Ramos (cell line): ENCODE results near the gene CAB39L.

Source experiments
- in situ Hi-C: fragments of 300-500 bp; cut with MboI; formaldehyde crosslinking; loops from one replicate; pipeline ENCODE4 v1.14.3; 2022; ENCODE audit warnings: low sequenced_read_pairs; ENCODE audit not compliant: unreplicated experiment

Gene CAB39L

DNA sequence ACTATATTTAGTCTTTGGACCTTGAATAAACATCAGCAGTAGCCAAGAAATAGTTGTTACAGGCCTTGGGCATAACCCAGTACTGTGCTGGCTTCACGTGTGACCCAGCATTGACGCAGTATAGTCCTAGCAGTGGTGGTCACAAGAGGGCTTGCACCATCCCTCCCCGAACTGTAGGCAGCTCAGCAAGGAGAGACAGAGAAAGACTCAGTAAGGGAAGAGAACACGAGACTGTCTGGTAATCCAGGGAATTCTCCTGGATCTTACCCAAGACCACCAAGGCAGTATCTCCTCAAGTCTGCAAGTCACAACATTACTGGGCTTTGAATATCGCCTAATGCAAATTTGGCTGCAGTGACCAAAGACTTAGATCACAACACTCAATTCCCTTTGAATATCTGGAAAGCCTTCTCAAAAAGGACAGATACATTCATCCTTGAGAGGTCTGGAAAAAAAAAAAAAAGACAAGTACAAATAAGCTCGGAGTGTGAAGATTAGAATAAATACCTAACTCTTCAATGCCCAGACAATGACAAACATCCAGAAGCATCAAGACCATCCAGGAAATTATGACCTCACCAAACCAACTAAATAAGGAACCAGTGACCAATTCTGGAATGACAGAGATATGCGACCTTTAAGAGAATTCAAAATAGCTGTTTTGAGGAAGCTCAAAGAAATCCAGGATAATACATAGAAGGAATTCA, 39.7 kb downstream of the CAB39L start:
- in situ Hi-C loops: no loop called here

DNA sequence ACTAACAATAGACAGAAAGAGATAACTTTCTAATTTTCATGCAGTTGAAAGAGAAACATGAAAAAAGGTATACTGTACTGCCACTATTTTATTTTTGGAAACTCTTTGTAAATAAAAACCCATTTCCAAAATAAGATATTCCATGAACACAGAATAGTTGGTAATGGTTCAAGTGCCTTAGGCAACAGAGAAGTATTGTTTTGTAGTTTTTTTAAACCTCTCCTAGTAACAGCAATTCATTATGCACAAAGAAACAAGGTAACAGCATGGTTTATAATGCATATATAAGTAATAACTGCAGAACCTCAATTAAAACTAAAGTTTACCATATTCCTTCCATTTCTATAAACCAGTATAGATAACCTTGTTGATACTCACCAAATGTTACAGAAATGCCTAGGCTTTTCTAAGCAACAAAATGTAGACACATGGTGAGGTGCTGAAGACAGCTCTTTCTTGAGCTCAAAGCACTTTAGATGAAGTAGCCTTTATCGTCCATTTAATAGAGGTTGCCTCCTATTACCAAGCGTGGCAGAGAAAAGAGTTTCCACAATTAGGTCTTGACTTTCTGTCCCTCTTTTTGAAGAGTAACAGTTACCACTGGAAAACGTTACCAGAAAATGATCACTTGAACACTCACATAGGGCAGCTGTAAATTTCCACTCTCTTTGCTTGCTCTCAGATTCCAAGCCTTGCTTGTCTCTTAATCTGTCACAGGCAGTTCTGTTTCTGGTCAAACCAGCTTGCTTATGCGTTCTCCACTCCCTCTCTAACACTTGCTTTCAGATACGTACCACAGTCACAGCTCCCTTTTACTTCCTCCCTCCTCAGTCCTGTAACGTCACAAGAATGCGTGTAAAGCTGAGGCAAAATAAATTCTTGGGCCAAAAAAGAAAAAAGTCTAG, 42.9 kb downstream of the CAB39L start:
- in situ Hi-C loops: no loop called here

DNA sequence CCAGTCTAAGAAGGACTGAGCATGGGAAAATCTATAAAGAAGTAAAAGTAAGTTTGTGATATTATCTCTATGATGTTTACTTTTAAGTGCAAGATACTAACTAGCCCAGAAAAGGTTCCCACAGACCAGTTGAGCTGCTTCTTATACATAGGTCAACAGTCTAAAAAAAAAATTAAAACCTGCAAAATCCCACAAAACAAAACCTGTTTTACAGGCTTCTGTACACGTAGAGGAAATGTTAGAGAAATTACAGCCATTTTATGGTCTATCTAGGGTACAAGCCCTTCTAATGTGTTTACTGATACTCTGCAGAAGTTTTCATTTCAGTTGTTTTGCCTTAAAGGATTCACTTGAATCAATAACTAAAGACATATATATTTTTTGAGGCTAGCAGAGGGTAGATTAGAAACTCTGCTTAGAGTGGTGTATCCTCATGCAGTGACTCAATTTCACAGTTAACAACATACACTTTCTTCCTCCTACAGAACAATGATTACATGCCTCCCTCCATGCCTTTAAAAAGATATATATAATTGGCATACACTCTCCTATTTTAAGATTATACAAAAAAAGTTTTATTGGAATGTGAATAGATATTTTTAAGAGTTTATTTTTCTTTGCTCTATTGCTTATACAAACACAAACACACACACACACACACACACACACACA, 43.9 kb downstream of the CAB39L start:
- in situ Hi-C loops: no loop called here

DNA sequence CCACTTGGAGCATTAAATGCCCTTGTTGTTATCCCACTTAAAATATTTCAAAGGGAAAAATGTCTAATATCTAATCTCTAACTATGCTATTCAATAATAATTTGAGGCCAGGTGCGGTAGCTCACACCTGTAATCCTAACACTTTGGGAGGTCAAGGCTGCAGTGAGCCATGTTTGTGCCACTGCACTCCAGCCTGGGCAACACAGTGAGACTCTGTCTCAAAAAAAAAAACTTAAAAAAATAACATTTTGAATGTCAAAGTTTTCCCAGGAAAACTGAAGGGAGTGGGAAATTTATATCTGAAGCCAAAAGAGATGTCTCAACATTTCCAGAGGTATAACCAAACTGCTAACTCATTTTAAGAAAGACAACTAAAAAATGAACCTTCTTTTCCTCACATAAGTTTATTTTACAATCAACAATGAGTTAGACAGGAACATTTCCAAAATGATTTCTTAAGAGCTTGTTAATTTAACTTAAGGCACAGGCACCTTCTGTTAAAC, 47.9 kb downstream of the CAB39L start:
- in situ Hi-C loops: no loop called here

DNA sequence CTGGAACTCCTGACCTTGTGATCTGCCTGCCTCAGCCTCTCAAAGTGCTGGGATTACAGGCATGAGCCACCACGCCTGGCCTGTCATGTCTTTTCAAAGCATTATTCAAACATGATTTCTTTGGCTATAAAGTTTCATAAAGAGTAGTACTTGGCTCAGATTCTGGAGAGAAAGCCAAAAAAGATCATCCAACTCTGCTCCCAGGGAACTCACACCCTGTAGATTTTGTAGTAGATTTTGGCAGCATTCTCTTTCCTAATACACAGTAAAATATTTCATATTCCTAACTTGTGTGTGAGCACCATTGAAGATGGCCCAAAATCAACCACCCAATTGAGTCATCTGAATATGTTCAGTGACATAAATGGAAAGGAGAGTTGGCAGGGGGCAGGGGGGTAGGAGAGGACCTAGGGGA, 48.4 kb downstream of the CAB39L start:
- in situ Hi-C loops: no loop called here

DNA sequence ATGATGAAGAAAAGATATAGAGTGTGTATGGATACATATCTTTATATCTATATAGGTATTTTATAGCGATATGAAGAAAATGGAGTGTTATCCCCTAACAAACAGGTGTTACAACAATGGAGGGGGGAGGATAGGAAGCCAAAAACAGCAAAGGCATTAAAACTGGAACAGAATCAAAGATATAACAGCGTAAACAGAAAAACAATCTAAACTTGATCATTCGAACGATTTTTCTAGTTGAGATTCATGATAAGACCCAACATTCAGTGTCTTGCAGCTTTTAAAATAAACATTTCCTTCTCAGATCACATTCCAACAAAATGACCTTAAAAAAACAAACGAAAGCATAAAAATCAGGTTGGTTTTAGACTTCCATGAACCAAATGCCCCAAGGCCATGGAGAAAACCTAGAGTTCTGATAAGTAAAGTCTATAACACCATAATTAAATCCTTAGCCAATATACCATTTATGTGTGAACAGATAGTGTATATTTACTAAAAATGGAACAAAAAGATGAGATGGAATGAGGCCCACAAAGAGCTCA, 55.7 kb downstream of the CAB39L start:
- in situ Hi-C loops: no loop called here

DNA sequence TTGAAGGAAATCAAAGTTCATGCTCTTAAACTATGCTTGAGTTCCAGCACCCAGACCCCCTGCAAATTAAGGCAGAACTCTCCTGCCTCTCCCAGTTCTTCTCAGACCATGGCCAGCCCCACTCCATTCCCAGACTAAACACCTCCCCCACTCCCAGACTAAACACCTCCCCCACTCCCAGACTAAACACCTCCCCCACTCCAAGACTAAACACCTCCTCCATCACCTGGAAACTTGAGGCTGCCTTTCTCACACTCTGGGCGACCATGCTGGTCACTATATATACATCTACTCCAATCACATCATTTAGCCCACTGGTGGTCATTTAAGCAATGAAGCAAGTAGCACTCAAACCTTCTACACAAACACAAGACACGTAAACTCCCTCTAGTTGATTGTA, 57.2 kb downstream of the CAB39L start:
- in situ Hi-C loops: no loop called here

DNA sequence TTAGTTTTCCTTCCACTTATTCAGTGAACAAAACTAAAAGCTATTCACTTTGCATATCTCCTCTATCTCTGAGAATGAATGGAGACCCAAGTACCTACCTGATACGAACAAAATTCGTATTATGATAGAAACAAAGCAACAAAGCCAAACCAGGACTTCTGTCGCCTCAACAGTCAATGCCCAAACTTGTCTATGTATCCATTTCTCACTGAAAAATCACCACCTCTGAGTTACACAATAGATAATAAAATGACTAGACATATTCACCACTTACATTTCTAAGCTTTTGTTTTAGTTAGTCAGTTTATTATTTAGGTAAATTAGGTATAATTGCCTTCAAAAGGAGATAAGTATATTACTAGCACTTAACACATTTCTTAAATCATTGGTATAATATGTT, 67.7 kb downstream of the CAB39L start:
- in situ Hi-C loops: no loop called here

DNA sequence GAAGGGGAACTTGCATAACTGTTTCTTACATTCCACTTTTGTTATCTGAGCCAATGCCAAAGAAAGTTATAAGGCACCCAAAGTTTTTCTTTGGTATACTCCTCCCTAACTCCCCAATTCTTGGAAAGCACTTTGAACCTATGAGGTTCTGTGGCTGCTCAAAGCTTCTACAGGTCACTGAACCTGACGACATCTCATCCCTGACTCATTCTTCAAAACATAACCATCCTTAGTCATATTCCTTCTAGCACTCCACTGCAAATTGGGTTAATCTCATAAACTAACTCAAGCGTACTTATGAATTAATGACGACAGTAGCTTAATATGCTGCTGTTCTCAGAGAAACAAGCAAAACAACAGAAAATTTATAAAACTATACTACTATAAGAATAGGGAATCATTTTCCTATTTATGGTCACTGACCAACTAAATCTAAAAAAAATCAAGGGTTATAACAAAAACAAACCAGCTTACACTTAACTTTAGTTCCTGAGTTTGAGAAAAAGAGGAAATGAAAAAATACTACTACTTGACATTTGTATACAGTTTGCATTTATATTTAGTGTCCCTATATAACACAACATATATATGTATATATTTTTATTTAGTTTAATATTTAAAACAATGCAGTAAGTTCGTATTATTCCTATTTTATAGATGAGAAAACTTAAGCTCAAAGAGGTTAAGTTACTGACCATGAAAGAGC, 69.1 kb downstream of the CAB39L start:
- in situ Hi-C loops: no loop called here

DNA sequence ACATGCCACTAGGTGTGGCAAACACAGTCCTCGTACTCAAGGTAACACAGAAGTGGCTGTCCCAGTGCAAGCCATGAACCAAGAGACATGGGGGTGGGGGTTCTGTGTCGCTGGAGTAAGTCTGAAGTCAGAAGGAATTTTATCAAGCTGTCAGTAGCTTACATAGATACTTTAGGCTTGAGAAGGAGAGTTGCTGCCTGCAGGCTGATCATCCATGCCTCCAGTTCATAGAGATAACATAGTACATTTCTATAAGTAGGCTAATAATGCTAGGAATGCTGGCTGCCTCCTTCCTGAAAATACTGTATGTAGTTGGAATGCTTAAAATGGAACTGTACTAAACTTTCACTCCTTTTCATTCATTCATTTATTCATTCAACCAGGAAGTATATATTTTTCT, 70.1 kb downstream of the CAB39L start:
- in situ Hi-C loops: no loop called here

DNA sequence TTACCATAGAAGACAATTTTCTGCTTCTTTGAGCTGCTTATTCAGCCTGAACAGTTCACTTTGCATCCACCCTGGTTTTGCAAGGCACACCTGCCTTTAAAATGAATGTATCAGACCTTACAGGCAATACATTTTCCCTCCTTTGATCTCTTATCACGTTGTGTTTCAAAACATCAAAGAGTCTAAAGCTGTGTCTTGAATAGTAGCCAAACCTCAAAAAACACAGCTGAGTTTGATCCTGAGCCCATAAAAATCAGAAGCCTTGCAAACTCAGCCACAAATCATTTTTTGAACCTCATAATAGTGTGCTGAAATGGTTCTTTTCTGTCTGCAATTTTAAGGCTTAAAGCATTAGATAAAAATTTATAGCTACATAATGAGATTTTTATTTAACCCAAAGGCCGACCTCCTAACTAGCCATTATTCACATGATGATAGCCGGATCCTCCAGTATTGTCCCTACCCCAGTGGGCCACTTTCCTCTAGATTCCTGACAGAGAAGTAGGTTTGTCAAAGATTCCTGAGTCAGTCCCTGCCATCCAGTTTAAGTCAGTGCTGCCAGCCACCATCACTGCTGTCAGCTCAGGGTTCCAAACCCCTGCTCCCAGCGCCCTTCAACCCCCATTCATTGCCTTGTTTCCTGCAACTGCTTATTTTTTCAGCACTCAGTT, 71.8 kb downstream of the CAB39L start:
- in situ Hi-C loops: no loop called here

DNA sequence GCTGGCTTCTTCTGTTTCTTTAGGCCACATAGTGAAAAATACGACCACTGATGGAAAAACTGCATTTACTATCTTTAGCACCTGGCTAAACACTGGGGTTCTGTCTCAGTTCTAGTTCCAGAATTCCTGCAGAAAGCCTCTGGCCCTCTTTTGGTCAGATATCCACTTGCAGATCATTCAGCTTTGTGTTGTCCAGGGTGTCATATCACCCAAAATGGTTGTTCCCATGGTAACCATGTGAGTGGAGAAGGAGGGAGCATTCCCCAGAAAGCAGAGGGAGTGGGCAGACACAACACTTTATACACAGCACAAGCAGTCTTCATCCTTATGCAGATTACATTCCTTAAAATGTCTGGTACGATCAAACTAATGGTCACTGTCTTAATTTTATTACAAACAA, 73.5 kb downstream of the CAB39L start:
- in situ Hi-C loops: no loop called here

DNA sequence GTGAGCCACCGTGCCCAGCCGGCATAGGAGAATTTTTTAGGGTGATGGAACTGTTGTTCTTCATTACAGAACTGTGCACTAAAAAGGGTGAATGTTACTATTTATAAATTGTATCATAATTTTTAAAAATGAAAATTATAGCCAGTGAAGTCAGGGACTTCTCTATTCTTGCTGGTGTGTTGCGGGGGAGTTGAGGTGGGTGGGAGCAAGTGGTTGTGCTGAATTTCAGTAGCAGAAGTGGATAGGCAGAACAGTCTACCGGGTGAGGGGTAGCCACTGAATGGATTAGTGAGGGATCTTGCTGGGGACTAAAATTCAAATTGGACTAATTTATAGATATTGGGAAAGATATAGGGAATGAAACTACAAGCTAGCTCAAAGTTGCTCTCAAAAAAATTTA, 74.0 kb downstream of the CAB39L start:
- in situ Hi-C loops: no loop called here

DNA sequence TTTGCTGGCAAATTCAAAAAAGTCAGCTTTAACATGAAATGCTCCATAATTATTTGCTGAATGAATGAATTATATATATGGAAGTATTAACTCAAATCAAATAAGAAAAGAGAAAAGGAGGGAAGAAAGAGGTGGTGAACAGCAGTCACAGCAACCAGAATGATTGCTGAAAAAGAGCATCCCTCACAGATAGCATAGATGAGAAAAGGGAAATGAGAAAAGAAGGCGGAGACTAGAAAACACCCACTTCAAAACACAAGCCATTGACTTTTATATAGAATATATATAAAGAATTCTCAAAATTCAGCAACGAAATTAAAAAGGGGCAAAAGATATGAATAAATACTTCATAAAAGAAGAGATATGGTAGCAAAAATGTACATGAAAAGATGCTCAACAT, 75.2 kb downstream of the CAB39L start:
- in situ Hi-C loops: no loop called here

DNA sequence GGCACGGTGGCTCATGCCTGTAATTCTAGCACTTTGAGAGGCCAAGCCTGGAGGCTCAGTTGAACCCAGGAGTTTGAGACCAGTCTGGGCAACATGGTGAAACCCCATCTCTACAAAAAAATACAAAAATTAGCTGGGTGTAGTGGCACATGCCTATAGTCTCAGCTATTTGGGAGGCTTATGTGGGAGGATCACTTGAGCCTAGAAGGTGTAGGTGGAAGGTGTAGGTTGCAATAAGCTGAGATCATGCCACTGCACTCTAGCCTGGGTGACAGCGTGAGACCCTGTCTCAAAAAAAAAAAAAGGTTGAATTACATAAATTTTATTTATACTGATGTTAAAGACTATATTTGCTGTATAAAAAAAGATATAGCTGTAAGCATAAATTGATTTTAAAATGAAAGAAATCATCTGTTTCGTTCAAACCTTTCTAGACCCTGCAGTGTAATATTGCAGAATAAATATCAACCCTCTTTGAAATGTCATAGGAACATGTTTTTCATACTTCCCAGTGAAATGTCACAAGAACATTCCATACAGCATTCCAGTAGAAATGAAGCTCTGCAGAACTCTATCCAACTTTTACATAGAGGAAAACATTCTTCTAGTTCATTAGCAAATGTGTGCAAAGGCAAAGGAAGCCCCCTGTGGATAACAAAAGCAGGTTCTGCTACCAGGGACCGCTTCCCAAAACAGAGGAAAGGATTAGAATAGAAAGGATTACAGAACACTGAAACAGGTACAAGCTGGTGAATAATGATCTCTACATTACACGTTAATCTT, 76.0 kb downstream of the CAB39L start:
- in situ Hi-C loops: no loop called here

DNA sequence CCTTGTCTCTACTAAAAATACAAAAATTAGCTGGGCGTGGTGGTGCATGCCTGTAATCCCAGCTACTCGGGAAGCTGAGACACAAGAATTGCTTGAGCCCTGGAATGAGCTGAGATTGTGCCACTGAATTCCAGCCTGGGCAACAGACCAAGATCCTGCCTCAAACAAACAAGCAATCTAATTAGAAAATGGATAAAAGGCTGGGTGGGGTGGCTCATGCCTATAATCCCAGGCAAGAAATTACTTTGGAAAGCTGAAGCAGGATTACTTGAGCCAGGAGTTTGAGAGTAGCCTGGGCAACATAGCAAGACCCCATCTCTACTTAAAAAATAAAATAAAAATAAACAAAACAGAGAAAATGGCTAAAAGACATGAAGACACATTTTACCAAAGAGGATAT, 77.0 kb downstream of the CAB39L start:
- in situ Hi-C loops: no loop called here

DNA sequence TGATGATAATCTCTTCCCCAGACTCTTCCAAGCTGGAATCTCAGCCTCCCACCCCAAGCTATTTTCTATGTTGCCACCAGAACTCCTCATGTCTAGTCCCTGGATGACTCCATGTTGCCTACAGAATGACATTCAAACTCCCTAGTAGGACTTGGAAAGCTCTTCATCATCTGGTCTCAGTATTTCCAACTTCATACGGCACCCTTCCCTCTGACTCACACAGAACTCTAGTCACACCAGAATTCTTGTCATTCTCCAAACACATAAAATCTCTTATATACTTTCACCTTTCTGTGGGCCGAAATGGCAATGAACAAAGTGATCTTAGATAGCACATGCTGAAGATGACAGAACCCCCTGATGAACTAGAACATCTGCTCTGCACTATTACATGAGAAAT, 86.2 kb downstream of the CAB39L start:
- in situ Hi-C loops: no loop called here

DNA sequence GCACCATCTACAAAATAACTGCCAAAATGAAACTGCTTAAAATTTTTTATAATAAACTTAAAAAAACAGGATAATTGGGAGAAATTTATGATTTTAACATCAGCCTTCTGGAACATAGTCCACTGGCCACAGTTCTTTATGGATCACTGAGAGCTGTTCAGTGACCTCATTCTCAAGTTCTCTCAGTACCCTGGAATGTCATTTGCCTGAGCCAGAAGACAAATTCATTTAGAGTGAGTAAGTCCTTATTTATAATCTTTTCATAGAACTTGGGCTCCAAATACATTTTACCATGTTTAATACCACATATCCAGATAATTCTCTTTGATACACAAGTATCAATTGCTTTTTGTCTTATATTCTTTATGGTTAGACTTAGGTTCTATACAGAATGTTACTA, 87.6 kb downstream of the CAB39L start:
- in situ Hi-C loops: no loop called here

DNA sequence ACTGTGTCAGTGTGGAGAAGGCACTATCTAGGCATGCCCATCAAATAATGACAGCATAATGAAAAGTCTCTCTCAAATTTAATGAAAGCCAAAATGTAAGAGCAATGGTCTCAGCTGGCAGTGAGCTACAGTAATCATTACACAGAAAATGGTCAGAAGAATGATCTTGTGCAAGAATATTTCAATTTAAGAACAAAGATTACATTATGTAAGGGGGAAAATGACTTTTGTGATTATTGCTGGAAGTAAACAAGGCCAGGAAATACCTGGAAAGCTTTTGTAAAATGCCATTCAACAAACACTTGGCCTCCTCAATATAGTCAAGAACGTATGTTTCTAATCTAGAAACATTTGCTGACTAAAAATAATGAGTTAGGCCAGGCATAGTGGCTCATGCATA, 89.1 kb downstream of the CAB39L start:
- in situ Hi-C loops: no loop called here
